Hair follicular keratinocyte (primary cell): ENCODE results near the gene KRTAP10-8. TPM values are rescaled to one million over a fixed set of nuclear protein-coding genes. Genes with fewer than 3 reads are reported as not detected.

Experiments
- total RNA-seq: library from RNA; depleted of rRNA; stranded (reverse); fragments of >200 nt; gene quantifications from 2 replicates; pipeline ENCODE4 v1.2.3, GENCODE V29; 2015

KRTAP10-8 gene, protein sequence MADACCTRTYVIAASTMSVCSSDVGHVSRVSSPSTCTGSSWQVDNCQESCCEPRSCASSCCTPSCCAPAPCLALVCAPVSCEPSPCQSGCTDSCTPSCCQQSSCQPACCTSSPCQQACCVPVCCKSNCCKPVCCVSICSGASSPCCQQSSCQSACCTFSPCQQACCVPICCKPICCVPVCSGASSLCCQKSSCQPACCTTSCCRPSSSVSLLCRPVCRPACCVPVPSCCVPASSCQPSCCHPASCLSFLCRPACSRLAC
- total RNA-seq = not detected in 2 replicates

DNA sequence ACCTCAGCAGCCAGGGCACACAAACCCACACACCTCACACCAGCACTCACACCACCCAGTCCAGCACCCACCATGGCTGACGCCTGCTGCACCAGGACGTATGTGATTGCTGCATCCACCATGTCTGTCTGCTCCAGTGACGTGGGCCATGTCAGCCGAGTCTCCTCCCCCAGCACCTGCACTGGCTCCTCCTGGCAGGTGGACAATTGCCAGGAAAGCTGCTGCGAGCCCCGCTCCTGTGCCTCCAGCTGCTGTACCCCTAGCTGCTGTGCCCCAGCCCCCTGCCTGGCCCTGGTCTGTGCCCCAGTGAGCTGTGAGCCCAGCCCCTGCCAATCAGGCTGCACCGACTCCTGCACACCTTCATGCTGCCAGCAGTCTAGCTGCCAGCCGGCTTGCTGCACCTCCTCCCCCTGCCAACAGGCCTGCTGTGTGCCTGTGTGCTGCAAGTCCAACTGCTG lies at the start of gene KRTAP10-8:
Gene KRTAP10-8, plus strand, starts transcription at position 51 of the 458 bp plus-strand sequence. Its CDS starts 22 bp downstream, at position 73.

DNA sequence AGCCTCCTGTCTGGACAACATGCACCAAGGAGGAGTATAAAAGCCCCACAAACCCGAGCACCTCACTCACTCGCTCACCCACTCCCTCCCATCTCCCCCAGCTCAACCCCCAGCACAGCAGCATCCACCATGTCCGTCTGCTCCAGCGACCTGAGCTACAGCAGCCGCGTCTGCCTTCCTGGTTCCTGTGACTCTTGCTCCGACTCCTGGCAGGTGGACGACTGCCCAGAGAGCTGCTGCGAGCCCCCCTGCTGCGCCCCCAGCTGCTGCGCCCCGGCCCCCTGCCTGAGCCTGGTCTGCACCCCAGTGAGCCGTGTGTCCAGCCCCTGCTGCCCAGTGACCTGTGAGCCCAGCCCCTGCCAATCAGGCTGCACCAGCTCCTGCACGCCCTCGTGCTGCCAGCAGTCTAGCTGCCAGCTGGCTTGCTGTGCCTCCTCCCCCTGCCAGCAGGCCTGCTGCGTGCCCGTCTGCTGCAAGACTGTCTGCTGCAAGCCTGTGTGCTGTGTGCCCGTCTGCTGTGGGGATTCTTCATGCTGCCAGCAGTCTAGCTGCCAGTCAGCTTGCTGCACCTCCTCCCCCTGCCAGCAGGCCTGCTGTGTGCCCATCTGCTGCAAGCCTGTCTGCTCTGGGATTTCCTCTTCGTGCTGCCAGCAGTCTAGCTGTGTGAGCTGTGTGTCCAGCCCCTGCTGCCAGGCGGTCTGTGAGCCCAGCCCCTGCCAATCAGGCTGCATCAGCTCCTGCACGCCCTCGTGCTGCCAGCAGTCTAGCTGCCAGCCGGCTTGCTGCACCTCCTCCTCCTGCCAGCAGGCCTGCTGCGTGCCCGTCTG lies 38.0 kb upstream of the KRTAP10-8 start, which contains the start of gene KRTAP10-4:
Gene KRTAP10-4, plus strand, starts transcription at position 100 of the 827 bp plus-strand sequence. Its CDS starts 30 bp downstream, at position 130.

DNA sequence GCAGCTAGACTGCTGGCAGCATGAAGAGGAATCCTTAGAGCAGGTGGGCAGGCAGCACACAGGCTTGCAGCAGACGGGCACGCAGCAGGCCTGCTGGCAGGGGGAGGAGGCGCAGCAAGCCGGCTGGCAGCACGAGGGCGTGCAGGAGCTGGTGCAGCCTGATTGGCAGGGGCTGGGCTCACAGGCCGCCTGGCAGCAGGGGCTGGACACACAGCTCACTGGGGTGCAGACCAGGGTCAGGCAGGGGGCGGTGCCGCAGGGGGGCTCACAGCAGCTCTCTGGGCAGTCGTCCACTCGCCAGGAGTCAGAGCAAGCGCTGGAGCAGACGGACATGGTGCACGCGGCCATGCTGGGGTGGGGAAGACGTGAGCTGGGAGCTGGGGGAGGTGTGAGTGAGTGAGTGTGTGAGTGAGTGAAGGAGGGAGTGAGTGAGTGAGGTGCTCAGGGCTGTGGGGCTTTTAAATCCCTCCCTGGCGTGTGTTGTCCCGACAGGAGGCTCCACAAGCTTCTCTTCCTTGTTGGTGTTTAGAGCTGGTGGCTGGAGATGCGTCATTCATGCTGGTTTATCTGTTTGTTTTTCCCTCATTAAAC lies 31.6 kb upstream of the KRTAP10-8 start, which contains the start of gene KRTAP10-5:
Gene KRTAP10-5, minus strand, starts transcription at position 374 of the 591 bp plus-strand sequence. Its CDS starts 26 bp downstream, at position 348.

DNA sequence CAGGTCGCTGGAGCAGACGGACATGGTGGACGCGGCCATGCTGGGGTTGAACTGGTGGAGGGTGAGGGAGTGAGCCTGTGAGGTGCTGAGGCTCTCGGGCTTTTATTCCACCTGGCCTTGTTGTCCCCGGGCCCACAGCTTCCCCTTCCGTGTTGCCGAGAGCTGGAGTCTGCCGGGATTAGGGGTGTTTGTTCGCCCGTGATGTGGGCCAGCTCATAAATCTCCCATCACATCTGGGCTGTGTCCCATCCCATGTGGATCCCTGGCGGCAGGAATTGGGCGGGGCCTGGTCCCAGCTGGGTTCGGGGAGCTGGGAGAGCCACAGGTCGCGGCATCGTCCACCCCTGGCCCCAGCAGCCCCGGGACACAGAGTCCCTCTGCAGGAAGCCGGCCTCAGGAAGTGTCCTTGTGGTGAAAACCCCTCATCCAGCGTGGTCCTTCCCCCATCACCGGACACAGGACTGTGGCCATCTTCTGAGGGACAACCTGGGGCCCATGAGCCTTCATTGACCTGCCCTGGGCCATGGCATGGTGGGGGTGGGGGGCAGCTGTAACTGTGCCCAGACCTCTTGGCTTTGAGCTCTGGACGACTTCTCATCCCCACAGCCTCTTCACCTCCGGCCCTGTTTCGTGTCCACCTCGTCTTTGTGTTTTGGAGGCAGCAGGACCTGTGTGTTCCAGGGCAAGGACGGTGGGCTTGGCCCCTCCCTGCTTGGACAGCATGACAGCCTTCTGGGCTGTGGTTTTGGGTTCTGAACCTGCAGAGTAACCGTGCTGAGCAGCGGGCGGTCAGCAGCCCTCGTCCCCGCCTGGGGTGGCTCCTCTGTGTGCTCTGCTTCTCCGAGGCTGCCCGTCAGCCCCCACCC lies 19.2 kb upstream of the KRTAP10-8 start, which contains the start of gene KRTAP10-6:
Gene KRTAP10-6, minus strand, starts transcription at position 60 of the 866 bp plus-strand sequence. Its CDS starts 21 bp downstream, at position 39.

DNA sequence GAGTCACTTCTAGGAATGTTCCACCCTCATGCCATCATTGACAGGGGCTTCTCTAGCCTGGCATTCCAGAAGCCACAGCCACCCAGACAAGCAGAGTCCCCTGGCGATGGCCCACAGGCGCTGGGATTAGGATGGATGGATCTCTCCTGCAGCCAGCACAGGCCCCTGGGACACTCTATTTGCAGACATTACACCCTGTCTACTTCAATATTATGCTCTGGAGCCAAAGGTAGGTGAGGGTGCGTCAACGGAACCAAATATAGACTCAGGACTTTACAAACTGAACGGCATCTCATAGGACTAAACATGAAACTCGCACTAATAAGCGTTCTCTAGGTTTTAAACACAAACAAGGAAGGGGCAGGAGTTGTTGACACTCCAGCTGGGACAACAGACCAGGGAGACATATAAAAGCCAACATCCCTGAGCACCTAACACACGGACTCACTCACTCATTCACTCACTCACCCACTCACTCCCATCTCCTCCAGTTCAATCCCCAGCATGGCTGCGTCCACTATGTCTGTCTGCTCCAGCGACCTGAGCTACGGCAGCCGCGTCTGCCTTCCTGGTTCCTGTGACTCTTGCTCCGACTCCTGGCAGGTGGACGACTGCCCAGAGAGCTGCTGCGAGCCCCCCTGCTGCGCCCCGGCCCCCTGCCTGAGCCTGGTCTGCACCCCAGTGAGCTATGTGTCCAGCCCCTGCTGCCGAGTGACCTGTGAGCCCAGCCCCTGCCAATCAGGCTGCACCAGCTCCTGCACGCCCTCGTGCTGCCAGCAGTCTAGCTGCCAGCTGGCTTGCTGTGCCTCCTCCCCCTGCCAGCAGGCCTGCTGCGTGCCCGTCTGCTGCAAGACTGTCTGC lies 11.5 kb upstream of the KRTAP10-8 start, which contains the start of gene KRTAP10-7:
Gene KRTAP10-7, plus strand, starts transcription at position 480 of the 861 bp plus-strand sequence. Its CDS starts 25 bp downstream, at position 505.

DNA sequence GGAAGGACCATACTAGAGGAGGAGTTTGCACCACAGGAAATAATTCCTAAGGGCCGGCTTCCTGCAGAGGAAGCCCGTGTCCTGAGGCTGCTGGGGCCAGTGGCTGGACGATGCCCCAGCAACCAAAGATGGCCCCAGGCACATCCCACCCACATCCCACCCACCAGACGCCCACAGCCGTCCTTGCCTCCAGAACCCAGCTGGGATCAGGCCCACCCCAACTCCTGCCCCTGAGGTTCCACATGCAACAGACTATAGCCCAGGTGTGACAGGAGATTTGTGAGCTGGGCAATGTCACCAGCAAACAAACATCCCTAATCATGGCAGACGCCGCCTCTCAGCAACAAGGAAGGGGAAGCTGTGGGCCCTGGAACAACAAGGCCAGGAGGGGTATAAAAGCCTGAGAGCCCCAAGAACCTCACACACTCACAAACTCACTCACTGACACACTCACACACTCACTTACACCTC lies 14.8 kb downstream of the KRTAP10-8 start, which contains the start of gene KRTAP10-9:
Gene KRTAP10-9, plus strand, starts transcription at position 421 of the 471 bp plus-strand sequence. CDS start 79 bp downstream, outside the sequence.

DNA sequence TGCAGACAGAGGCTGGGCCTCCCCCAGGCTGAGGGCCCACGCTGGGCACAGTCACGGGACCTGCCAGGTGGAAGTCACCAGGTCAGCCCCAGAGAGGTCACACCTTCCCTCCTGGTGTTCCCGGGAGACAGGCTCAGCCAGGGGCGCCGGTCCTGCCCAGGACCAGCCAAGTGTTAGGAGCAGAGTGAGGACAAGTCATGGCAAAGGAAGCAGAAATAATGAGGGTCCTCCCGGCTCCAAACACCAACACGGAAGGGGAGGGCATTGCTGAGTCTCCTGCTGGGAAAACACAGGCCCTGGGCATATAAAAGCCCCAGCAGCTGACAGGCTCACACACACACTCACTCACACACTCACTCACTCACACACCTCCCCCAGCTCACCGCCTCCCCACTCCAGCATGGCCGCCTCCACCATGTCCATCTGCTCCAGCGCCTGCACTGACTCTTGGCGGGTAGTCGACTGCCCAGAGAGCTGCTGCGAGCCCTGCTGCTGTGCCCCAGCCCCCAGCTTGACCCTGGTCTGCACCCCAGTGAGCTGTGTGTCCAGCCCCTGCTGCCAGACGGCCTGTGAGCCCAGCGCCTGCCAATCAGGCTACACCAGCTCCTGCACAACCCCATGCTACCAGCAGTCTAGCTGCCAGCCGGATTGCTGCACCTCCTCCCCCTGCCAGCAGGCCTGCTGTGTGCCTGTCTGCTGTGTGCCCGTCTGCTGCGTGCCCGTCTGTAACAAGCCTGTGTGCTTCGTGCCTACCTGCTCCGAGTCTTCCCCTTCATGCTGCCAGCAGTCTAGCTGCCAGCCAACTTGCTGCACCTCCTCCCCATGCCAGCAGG lies 25.4 kb downstream of the KRTAP10-8 start, which contains the start of gene KRTAP10-10:
Gene KRTAP10-10, plus strand, starts transcription at position 339 of the 833 bp plus-strand sequence. Its CDS starts 62 bp downstream, at position 401.

DNA sequence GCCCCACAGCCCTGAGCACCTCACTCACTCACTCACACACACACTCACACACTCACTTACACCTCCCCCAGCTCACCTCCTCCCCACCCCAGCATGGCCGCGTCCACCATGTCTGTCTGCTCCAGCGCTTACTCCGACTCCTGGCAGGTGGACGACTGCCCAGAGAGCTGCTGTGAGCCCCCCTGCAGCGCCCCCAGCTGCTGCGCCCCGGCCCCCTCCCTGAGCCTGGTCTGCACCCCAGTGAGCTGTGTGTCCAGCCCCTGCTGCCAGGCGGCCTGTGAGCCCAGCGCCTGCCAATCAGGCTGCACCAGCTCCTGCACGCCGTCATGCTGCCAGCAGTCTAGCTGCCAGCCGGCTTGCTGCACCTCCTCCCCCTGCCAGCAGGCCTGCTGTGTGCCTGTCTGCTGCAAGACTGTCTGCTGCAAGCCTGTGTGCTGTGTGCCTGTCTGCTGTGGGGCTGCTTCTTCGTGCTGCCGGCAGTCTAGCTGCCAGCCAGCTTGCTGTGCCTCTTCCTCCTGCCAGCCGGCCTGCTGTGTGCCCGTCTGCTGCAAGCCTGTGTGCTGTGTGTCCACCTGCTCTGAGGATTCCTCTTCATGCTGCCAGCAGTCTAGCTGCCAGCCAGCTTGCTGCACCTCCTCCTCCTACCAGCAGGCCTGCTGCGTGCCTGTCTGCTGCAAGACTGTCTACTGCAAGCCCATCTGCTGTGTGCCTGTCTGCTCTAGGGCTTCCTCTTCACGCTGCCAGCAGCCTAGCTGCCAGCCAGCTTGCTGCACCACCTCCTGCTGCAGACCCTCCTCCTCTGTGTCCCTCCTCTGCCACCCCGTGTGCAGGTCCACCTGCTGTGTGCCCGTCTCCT lies 34.7 kb downstream of the KRTAP10-8 start, which contains the start of gene KRTAP10-11:
Gene KRTAP10-11, plus strand, starts transcription at position 49 of the 856 bp plus-strand sequence. Its CDS starts 45 bp downstream, at position 94.

DNA sequence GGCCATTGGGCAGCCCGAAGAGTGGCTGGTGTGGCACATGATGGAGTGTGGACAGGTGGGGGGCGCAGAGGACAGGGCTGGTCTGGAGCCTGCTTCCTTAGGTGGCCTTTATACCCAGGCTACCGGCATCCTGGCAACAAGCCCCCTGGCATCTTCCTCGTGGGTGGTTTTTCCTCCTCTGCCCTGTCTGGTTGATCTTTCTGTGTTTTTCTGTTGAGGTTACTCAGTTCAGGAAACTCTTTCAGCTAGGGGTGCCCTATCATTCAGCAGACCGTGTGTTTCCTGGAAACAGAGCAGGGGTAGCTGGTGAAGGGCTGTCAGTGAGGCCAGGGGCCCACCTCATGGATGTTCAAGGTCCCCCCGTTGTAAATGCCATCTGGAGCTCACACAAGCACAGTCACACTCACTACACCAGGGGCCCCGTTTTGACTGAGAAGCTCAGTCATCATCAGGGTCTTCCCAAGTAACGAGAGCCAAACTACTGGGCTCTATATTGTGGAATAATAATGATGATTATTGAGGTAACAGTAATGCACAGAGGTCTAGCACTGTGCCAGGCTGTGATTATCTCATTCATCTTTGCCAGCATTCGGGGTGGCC lies 42.8 kb downstream of the KRTAP10-8 start, which contains the start of gene KRTAP12-4:
Gene KRTAP12-4, minus strand, starts transcription at position 84 of the 600 bp plus-strand sequence. Its CDS starts 45 bp downstream, at position 39.

DNA sequence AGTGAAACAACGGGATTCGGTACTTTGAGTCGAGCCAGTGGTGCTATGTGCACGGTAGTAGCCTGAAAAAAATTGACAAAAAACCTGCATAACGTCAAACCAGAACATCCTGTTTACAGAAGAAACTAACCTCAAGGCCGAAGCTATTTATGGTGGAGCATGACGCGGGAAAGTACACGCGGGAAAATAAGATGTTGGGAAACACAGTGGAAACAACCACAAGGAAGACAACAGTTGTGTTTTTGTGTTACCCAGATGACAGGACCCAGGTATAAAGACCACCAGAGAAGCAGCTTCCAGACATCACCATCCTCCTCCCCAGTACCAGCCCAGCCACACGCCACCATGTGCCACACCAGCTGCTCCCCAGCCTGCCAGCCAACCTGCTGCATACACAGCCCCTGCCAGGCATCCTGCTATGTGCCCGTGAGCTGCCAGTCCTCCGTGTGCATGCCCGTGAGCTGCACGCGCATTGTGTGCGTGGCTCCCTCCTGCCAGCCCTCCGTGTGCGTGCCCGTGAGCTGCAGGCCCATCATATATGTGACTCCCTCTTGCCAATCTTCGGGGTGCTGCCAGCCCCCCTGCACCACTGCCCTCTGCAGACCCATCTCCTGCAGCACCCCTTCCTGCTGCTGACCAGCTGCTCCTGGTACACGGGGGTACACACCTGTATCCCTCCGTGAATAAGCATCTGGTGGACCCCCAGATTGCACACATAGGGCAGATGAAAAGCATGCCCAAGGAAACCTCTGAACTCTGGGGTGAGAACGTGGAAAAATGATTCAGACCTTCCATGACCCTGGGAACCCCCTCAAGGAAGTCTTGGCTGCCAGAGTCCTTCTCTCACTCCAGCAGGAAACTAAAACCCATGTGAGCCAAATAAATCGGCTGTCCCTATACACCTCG lies 46.0 kb downstream of the KRTAP10-8 start, which contains the start of gene KRTAP12-3:
Gene KRTAP12-3, plus strand, starts transcription at position 298 of the 906 bp plus-strand sequence. Its CDS starts 48 bp downstream, at position 346.

Other genes with a start within 250 kb of the KRTAP10-8 start
- gene LRRC3, start 156.6 kb upstream of the KRTAP10-8 start, total RNA-seq = 1.9 and 3.3 TPM in 2 replicates
- not detected in 2 replicates for gene KRTAP10-1, start 71.9 kb upstream of the KRTAP10-8 start, total RNA-seq
- not detected in 2 replicates for gene KRTAP10-2, start 60.6 kb upstream of the KRTAP10-8 start, total RNA-seq
- not detected in 2 replicates for gene KRTAP10-3, start 53.3 kb upstream of the KRTAP10-8 start, total RNA-seq
- gene KRTAP10-4, start 38.4 kb upstream of the KRTAP10-8 start, total RNA-seq = not detected in 2 replicates
- not detected in 2 replicates for gene KRTAP10-5, start 31.5 kb upstream of the KRTAP10-8 start, total RNA-seq
- not detected in 2 replicates for gene KRTAP10-6, start 19.6 kb upstream of the KRTAP10-8 start, total RNA-seq
- gene KRTAP10-7, start 11.5 kb upstream of the KRTAP10-8 start, total RNA-seq = not detected in 2 replicates
- gene KRTAP10-9, start 15.0 kb downstream of the KRTAP10-8 start, total RNA-seq = not detected in 2 replicates
- gene KRTAP10-10, start 25.3 kb downstream of the KRTAP10-8 start, total RNA-seq = not detected in 2 replicates
- not detected in 2 replicates for gene KRTAP10-11, start 34.3 kb downstream of the KRTAP10-8 start, total RNA-seq
- not detected in 2 replicates for gene KRTAP12-4, start 42.6 kb downstream of the KRTAP10-8 start, total RNA-seq
- gene KRTAP12-3, start 45.9 kb downstream of the KRTAP10-8 start, total RNA-seq = not detected in 2 replicates
- gene KRTAP12-2, start 54.8 kb downstream of the KRTAP10-8 start, total RNA-seq = not detected in 2 replicates
- gene KRTAP12-1, start 70.1 kb downstream of the KRTAP10-8 start, total RNA-seq = not detected in 2 replicates
- gene KRTAP10-12, start 85.1 kb downstream of the KRTAP10-8 start, total RNA-seq = not detected in 2 replicates
- not detected in 2 replicates for gene TSPEAR, start 99.5 kb downstream of the KRTAP10-8 start, total RNA-seq
- 41.7 and 46.1 TPM in 2 replicates for gene UBE2G2, start 189.7 kb downstream of the KRTAP10-8 start, total RNA-seq
- 82.6 and 98.3 TPM in 2 replicates for gene SUMO3, start 206.0 kb downstream of the KRTAP10-8 start, total RNA-seq